ENCODE data around the gene WAC.
"Not testable (repeated sequence)": the region's sequence is repeated elsewhere in the genome, so short reads cannot be mapped to it uniquely, and the experiment has no call there.

The WAC gene

GRCh38 chr10:28532337-28533185 is at the start of gene WAC:
WAC (plus strand) TSS chr10:28533118; CDS start chr10:28533580, 462 bp downstream.
- ChIA-PET POLR2A (interaction anchor here (0.6 to 1.7 kb wide), 6 partner anchors 13 to 121 kb away, joined by 3 to 8 read pairs (median 3); no protein-coding TSS in a partner anchor), CTCF (no interaction called here)
- TF ChIP-seq ARNT (IDR thresholded peaks at IDR 0.05): no peak
- no peak for TF ChIP-seq BHLHE40 (IDR thresholded peaks at IDR 0.05; ENCODE audit: borderline replicate concordance)
- no peak for TF ChIP-seq FOXA1 (IDR thresholded peaks at IDR 0.05)
- TF ChIP-seq ZNF384 (IDR thresholded peaks at IDR 0.05): no peak
- no peak for TF ChIP-seq TARDBP (IDR thresholded peaks at IDR 0.05)
- TF ChIP-seq FOXM1 (IDR thresholded peaks at IDR 0.05; ENCODE audit: borderline replicate concordance): no peak
- peak; percentile 61; the same call in 1 of the 2 replicates for TF ChIP-seq ELF4 (IDR thresholded peaks at IDR 0.05)
- no peak for TF ChIP-seq CTBP1 (IDR thresholded peaks at IDR 0.05; ENCODE audit: borderline replicate concordance)
- TF ChIP-seq L3MBTL2 (conservative IDR thresholded peaks at IDR 0.05): peak; percentile 78
- no peak for TF ChIP-seq NFRKB (IDR thresholded peaks at IDR 0.05)
- TF ChIP-seq SP1 (IDR thresholded peaks at IDR 0.05): no peak
- 0 out of 2 replicates have a peak, but pooled peaks have one; percentile 15 for TF ChIP-seq LEF1 (IDR thresholded peaks at IDR 0.05; ENCODE audit: borderline replicate concordance)
- no peak for TF ChIP-seq PKNOX1 (IDR thresholded peaks at IDR 0.05)
- TF ChIP-seq SUZ12 (IDR thresholded peaks at IDR 0.05): no peak
- no peak for TF ChIP-seq HDGF (IDR thresholded peaks at IDR 0.05; ENCODE audit: borderline replicate concordance)
- TF ChIP-seq FOXK2 (IDR thresholded peaks at IDR 0.05): no peak
- DNase-seq (ENCODE audit: extremely low spot score): peak; percentile 84

GRCh38 chr10:28489206-28489605 is 43.7 kb upstream of the WAC start:
- ChIA-PET POLR2A (interaction anchor here (0.7 kb wide), 1 partner anchor 43 kb away, joined by 3 read pairs; no protein-coding TSS in a partner anchor), CTCF (interaction anchor here (0.6 kb wide), 1 partner anchor 49 kb away, joined by 3 read pairs; no protein-coding TSS in a partner anchor)
- no peak for DNase-seq (ENCODE audit: extremely low spot score)
- TF ChIP-seq TARDBP (IDR thresholded peaks at IDR 0.05) (no peak), HDGF (IDR thresholded peaks at IDR 0.05; ENCODE audit: borderline replicate concordance) (no peak), ELF4 (IDR thresholded peaks at IDR 0.05) (no peak), CTBP1 (IDR thresholded peaks at IDR 0.05; ENCODE audit: borderline replicate concordance) (no peak), L3MBTL2 (conservative IDR thresholded peaks at IDR 0.05) (no peak), SUZ12 (IDR thresholded peaks at IDR 0.05) (no peak), ARNT (IDR thresholded peaks at IDR 0.05) (no peak), ZNF384 (IDR thresholded peaks at IDR 0.05) (no peak), NFRKB (IDR thresholded peaks at IDR 0.05) (no peak), LEF1 (IDR thresholded peaks at IDR 0.05; ENCODE audit: borderline replicate concordance) (no peak), FOXK2 (IDR thresholded peaks at IDR 0.05) (no peak), BHLHE40 (IDR thresholded peaks at IDR 0.05; ENCODE audit: borderline replicate concordance) (no peak), FOXM1 (IDR thresholded peaks at IDR 0.05; ENCODE audit: borderline replicate concordance) (no peak)

- DNase-seq (ENCODE audit: extremely low spot score); CTCF ChIA-PET; POLR2A ChIA-PET: not testable (repeated sequence)
Measured at GRCh38 chr10:28490256-28490865, 42.6 kb upstream of the WAC start.

GRCh38 chr10:28492116-28492920 is 40.6 kb upstream of the WAC start:
- DNase-seq (ENCODE audit: extremely low spot score): no peak
- ChIA-PET POLR2A (no interaction called here), CTCF (interaction anchor here (0.7 kb wide), 2 partner anchors 9 to 92 kb away, joined by 3 to 4 read pairs; no protein-coding TSS in a partner anchor)
- TF ChIP-seq PKNOX1 (IDR thresholded peaks at IDR 0.05): no peak
- no peak for TF ChIP-seq CTBP1 (IDR thresholded peaks at IDR 0.05; ENCODE audit: borderline replicate concordance)
- no peak for TF ChIP-seq LEF1 (IDR thresholded peaks at IDR 0.05; ENCODE audit: borderline replicate concordance)
- no peak for TF ChIP-seq FOXM1 (IDR thresholded peaks at IDR 0.05; ENCODE audit: borderline replicate concordance)
- TF ChIP-seq HDGF (IDR thresholded peaks at IDR 0.05; ENCODE audit: borderline replicate concordance): no peak
- no peak for TF ChIP-seq L3MBTL2 (conservative IDR thresholded peaks at IDR 0.05)
- TF ChIP-seq ELF4 (IDR thresholded peaks at IDR 0.05): no peak
- TF ChIP-seq ZNF384 (IDR thresholded peaks at IDR 0.05): no peak
- no peak for TF ChIP-seq NFRKB (IDR thresholded peaks at IDR 0.05)
- TF ChIP-seq SP1 (IDR thresholded peaks at IDR 0.05): no peak
- no peak for TF ChIP-seq ARNT (IDR thresholded peaks at IDR 0.05)
- TF ChIP-seq FOXA1 (IDR thresholded peaks at IDR 0.05): no peak
- TF ChIP-seq SUZ12 (IDR thresholded peaks at IDR 0.05): no peak
- no peak for TF ChIP-seq FOXK2 (IDR thresholded peaks at IDR 0.05)
- no peak for TF ChIP-seq TARDBP (IDR thresholded peaks at IDR 0.05)
- TF ChIP-seq BHLHE40 (IDR thresholded peaks at IDR 0.05; ENCODE audit: borderline replicate concordance): no peak

- TF ChIP-seq SUZ12 (IDR thresholded peaks at IDR 0.05) (no peak), HDGF (IDR thresholded peaks at IDR 0.05; ENCODE audit: borderline replicate concordance) (no peak), NFRKB (IDR thresholded peaks at IDR 0.05) (no peak), FOXA1 (IDR thresholded peaks at IDR 0.05) (no peak), BHLHE40 (IDR thresholded peaks at IDR 0.05; ENCODE audit: borderline replicate concordance) (no peak), TARDBP (IDR thresholded peaks at IDR 0.05) (no peak), L3MBTL2 (conservative IDR thresholded peaks at IDR 0.05) (no peak), ZNF384 (IDR thresholded peaks at IDR 0.05) (no peak), ARNT (IDR thresholded peaks at IDR 0.05) (no peak), FOXM1 (IDR thresholded peaks at IDR 0.05; ENCODE audit: borderline replicate concordance) (no peak), FOXK2 (IDR thresholded peaks at IDR 0.05) (no peak), LEF1 (IDR thresholded peaks at IDR 0.05; ENCODE audit: borderline replicate concordance) (no peak), CTBP1 (IDR thresholded peaks at IDR 0.05; ENCODE audit: borderline replicate concordance) (no peak), PKNOX1 (IDR thresholded peaks at IDR 0.05) (no peak), ELF4 (IDR thresholded peaks at IDR 0.05) (no peak)
- ChIA-PET CTCF (interaction anchor here (1.0 kb wide), 1 partner anchor 101 kb away, joined by 3 read pairs; no protein-coding TSS in a partner anchor), POLR2A (no interaction called here)
- DNase-seq (ENCODE audit: extremely low spot score): no peak
Measured at GRCh38 chr10:28494420-28494819, 38.5 kb upstream of the WAC start.
